Karpas-422 (cell line): Measurements from ENCODE around the gene TBC1D13. TPM values are rescaled to one million over a fixed set of nuclear protein-coding genes. Genes with fewer than 3 reads are reported as not detected.
"Not testable (repeated sequence)": the region's sequence is repeated elsewhere in the genome, so short reads cannot be mapped to it uniquely, and the experiment has no call there.

Experiments
- DNase-seq: peaks from one replicate; pipeline ENCODE4 v3.0.0-alpha.2; 2015
- H2AFZ ChIP-seq: fragments of 200-600 bp; sonication (generic); 2 replicates; pipeline ENCODE4 v1.6.1; 2014; ENCODE audit warnings: antibody characterized with exemption, low read length, mixed read lengths
- H3K27ac ChIP-seq: fragments of 200-600 bp; sonication (generic); 2 replicates; pipeline ENCODE4 v1.5.1; 2014; ENCODE audit warnings: mild to moderate bottlenecking, low read length, moderate library complexity
- H3K27me3 ChIP-seq: fragments of 200-600 bp; sonication (generic); 2 replicates; pipeline ENCODE4 v1.6.1; 2014; ENCODE audit warnings: low read length, mixed read lengths
- H3K36me3 ChIP-seq: fragments of 200-600 bp; sonication (generic); 2 replicates; pipeline ENCODE4 v1.6.1; 2014; ENCODE audit warnings: low read length, mixed read lengths; ENCODE audit not compliant: insufficient read depth
- H3K4me1 ChIP-seq: fragments of 200-600 bp; sonication (generic); 2 replicates; pipeline ENCODE4 v1.6.1; 2014; ENCODE audit warnings: mild to moderate bottlenecking, low read length, mixed read lengths
- H3K4me2 ChIP-seq: fragments of 200-600 bp; sonication (generic); 2 replicates; pipeline ENCODE4 v1.6.1; 2014; ENCODE audit warnings: low read length, low read depth, mild to moderate bottlenecking; ENCODE audit not compliant: poor library complexity, severe bottlenecking
- H3K4me3 ChIP-seq: fragments of 200-600 bp; sonication (generic); 2 replicates; pipeline ENCODE4 v1.5.1; 2014; ENCODE audit warnings: mild to moderate bottlenecking, antibody characterized with exemption, low read length, mixed read lengths
- H3K79me2 ChIP-seq: fragments of 200-600 bp; sonication (generic); 2 replicates; pipeline ENCODE4 v1.6.1; 2014; ENCODE audit warnings: mild to moderate bottlenecking, low read length, mixed read lengths
- H3K9ac ChIP-seq: fragments of 200-600 bp; sonication (generic); 2 replicates; pipeline ENCODE4 v1.6.0; 2014; ENCODE audit warnings: low read length
- H3K9me2 ChIP-seq: fragments of 200-600 bp; sonication (generic), shearing (Covaris generic); replicated peaks from 2 replicates; pipeline ENCODE4 v1.6.0; 2014; ENCODE audit warnings: mild to moderate bottlenecking, low read length, moderate library complexity; ENCODE audit not compliant: insufficient read depth
- H3K9me3 ChIP-seq: fragments of 300-700, 200-600 bp; sonication (generic); 2 replicates; pipeline ENCODE4 v1.6.1; 2014; ENCODE audit warnings: low read length, mixed read lengths
- H4K20me1 ChIP-seq: fragments of 200-600 bp; sonication (generic); 2 replicates; pipeline ENCODE4 v1.6.1; 2014; ENCODE audit warnings: mild to moderate bottlenecking, antibody characterized with exemption, low read length, low read depth; ENCODE audit not compliant: insufficient read depth
- total RNA-seq: library from RNA; depleted of rRNA; stranded (reverse); fragments of >200 nt; shearing (Covaris generic); gene quantifications from 2 replicates; pipeline ENCODE4 v1.2.3, GENCODE V29; 2014; ENCODE audit warnings: low replicate concordance

Gene TBC1D13
- total RNA-seq, 1 experiment from 2014 or later: 6.7 TPM

DNA sequence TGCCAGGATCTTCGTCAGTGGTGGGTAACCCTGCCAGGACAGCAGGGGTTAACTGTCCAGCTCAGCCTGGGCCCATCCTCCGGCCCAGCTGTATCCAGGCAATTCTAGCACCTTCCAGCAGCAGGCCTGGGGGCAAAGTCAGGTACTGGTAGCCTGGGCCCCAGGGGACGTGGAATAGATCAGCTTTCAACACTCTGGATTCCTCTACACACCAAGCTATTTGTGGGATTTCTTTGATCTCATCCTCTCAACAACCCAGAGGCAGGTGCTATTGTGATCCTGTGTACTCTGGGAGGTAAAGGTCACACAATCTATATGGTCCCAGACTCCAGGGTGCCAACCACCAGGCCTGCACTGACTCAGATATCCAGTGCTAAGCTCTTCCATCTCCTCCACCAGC, 51.3 kb downstream of the TBC1D13 start:
- DNase-seq: no peak
- H3K9me2 ChIP-seq: no peaks in the 10 kb centered on the region
- H3K4me3 ChIP-seq: no peak overlapping the region
- H3K4me1 ChIP-seq: no peaks in the 10 kb centered on the region
- H3K4me2 ChIP-seq: no peak overlapping the region
- H3K79me2 ChIP-seq: no peaks in the 10 kb centered on the region
- no peaks in the 10 kb centered on the region for H3K36me3 ChIP-seq
- no peaks in the 10 kb centered on the region for H3K27me3 ChIP-seq
- no peak overlapping the region for H3K9ac ChIP-seq
- H4K20me1 ChIP-seq: no peaks in the 10 kb centered on the region
- H2AFZ ChIP-seq: no peak overlapping the region
- H3K27ac ChIP-seq: no peak overlapping the region
- H3K9me3 ChIP-seq: no peaks in the 10 kb centered on the region

DNA sequence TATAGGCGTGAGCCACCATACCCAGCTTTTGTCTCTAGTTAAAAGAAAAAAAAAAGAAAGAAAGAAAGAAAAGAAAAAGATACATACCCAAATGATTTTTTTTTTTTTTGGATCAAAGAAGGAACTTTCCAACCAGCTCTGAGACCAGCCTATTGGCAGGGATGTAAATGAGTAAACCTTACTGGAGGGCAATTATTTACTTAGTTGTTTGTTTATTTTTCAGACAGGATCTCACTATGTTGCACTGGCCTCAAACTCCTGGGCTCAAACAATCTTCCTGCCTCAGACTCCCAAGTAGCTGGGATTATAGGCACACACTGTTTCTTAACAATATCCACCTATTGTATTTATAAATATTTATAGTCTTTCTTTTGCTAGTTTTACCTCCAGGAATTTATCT, 53.5 kb downstream of the TBC1D13 start:
- no peak for DNase-seq
- Histone ChIP-seq H3K27me3 (no peaks in the 10 kb centered on the region), H3K4me3 (no peak overlapping the region), H3K36me3 (no peaks in the 10 kb centered on the region), H3K9ac (no peak overlapping the region), H2AFZ (no peak overlapping the region), H3K9me3 (no peaks in the 10 kb centered on the region), H3K9me2 (no peaks in the 10 kb centered on the region), H3K4me1 (no peaks in the 10 kb centered on the region), H3K4me2 (no peak overlapping the region), H3K79me2 (0 out of 2 replicates have a peak, but pooled peaks cover 2% of the 10 kb centered on the region), H3K27ac (no peak overlapping the region), H4K20me1 (no peaks in the 10 kb centered on the region)

DNA sequence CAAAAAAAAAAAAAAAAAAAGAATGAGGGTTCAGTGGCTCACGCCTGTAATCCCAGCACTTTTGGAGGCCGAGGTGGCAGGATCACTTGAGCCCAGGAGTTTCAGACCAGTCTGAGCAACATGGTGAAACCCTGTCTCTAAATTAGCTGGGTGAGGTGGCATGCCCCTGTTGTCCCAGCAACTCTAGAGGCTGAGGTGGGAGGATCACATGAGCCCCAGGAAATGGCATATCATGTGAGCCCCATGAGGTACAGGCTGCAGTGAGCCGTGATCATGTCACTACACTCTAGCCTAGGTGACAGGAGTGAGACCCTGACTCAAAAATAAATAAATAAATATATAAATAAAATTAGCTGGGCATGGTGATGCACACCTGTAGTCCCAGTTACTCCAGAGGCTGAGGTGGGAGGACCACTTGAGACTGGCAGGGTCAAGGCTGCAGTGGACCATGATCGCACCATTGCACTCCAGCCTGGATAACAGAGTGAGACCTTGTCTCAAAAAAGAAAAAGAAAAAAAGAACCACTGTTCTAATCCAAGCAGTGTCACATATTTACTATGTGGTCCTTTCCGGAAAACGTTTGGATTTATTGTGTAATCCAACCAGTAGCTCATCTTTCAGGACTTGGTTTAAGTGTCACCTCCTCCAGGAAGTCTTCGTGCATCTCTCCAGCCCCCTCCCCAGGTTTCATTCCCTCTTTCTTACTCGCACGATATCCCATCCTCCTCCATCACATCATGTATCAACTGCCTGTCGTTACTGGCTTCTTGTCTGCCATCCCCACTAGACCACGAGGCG, 54.8 kb downstream of the TBC1D13 start:
- H3K27me3 ChIP-seq: no peaks in the 10 kb centered on the region
- H3K4me2 ChIP-seq: no peak overlapping the region
- no peaks in the 10 kb centered on the region for H3K9me3 ChIP-seq
- no peak overlapping the region for H3K9ac ChIP-seq
- H3K36me3 ChIP-seq: no peaks in the 10 kb centered on the region
- no peak overlapping the region for H3K4me3 ChIP-seq
- H3K79me2 ChIP-seq: peaks cover 7% of the 10 kb centered on the region
- no peaks in the 10 kb centered on the region for H3K9me2 ChIP-seq
- H4K20me1 ChIP-seq: no peaks in the 10 kb centered on the region
- no peak for DNase-seq
- H3K27ac ChIP-seq: no peak overlapping the region
- no peaks in the 10 kb centered on the region for H3K4me1 ChIP-seq
- H2AFZ ChIP-seq: no peak overlapping the region

DNA sequence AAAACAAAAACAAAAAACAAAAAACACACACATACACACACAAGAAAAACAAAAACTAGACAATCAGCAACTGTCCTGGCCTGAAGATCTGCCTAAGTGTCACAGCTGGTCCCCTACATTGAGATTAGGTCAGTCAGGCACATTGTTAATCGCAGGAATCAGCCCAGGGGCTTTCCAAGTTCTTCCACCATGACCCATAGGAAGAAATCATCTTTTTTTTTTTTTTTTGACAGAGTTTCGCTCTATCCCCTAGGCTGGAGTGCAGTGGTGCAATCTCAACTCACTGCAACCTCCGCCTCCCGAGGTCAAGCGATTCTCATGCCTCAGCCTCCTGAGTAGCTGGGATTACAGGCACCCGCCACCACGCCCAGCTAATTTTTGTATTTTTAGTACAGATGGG, 56.1 kb downstream of the TBC1D13 start:
- H2AFZ ChIP-seq, H3K36me3 ChIP-seq, DNase-seq, H3K27me3 ChIP-seq, H3K27ac ChIP-seq, H3K9me3 ChIP-seq, H3K9me2 ChIP-seq, H3K4me2 ChIP-seq, H4K20me1 ChIP-seq, H3K9ac ChIP-seq, H3K4me1 ChIP-seq, H3K4me3 ChIP-seq: not testable (repeated sequence)
- peaks cover 17% of the 10 kb centered on the region for H3K79me2 ChIP-seq

DNA sequence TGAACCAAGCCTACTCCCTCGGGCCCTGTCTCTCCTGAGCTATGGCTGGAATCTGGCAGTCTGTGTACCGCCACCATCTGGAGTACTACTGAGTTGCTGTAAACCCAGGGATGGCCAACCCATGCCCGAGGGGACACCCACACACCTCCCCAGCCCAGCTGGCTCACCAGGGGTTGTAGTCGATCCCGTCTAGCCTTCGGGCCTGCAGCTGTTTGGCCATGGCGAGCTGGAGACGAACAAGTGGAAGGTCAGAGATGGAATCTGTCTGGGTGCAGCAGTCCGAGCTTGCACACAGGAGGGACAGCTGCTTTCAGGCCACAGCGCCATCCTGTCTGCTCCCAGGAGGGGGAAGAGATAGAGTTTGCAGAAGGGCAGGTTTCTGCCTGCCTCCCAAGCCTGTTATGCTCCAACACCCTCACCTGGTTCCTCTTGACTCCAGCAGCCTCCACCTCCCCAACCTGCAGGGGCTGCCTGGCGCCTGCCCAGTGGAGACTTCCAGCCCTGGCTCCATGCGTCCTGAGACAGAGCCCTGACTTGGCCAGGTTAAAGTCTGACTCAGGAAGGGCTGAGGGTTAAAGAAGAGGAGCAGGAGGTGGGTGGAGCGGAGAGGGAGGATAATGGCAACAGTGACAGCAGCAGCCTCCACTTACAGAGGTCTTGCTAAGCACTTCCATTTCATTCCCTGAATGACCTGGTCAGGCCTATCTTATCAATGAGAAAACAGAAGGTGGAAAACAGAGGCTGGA, 58.3 kb downstream of the TBC1D13 start:
- Histone ChIP-seq H3K4me2 (no peak overlapping the region), H3K79me2 (peaks cover 19% of the 10 kb centered on the region), H3K36me3 (no peaks in the 10 kb centered on the region), H2AFZ (no peak overlapping the region), H3K9me2 (no peaks in the 10 kb centered on the region), H3K27ac (no peak overlapping the region), H3K4me1 (no peaks in the 10 kb centered on the region), H4K20me1 (no peaks in the 10 kb centered on the region), H3K27me3 (no peaks in the 10 kb centered on the region), H3K9ac (no peak overlapping the region), H3K4me3 (no peak overlapping the region), H3K9me3 (no peaks in the 10 kb centered on the region; the same call in 1 of the 2 replicates)
- DNase-seq: no peak

DNA sequence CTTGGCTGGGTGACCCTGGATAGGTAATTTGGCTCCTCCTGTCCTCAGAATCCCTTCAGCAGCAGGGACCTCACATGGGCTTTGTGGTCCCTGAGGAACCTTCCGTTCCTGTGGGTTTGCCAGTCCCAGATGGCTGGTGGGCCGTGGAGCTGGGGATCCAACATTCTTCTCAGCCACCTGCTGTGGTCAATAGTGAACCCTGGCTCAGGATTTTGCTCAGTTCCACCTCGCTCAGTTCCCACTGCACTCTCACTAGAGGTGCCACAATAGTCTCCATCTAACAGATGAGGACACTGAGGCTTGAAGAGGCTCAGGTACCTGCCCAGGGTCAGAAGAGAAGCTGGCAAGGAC, 59.6 kb downstream of the TBC1D13 start:
- H3K27ac ChIP-seq: no peak overlapping the region
- H3K9ac ChIP-seq: no peak overlapping the region
- H3K4me3 ChIP-seq: no peak overlapping the region
- peaks cover 19% of the 10 kb centered on the region for H3K79me2 ChIP-seq
- no peaks in the 10 kb centered on the region for H3K4me1 ChIP-seq
- no peaks in the 10 kb centered on the region; the same call in 1 of the 2 replicates for H3K9me3 ChIP-seq
- H2AFZ ChIP-seq: no peak overlapping the region
- H3K27me3 ChIP-seq: no peaks in the 10 kb centered on the region
- no peak for DNase-seq
- H3K9me2 ChIP-seq: no peaks in the 10 kb centered on the region
- H3K36me3 ChIP-seq: no peaks in the 10 kb centered on the region
- H3K4me2 ChIP-seq: no peak overlapping the region
- H4K20me1 ChIP-seq: no peaks in the 10 kb centered on the region

DNA sequence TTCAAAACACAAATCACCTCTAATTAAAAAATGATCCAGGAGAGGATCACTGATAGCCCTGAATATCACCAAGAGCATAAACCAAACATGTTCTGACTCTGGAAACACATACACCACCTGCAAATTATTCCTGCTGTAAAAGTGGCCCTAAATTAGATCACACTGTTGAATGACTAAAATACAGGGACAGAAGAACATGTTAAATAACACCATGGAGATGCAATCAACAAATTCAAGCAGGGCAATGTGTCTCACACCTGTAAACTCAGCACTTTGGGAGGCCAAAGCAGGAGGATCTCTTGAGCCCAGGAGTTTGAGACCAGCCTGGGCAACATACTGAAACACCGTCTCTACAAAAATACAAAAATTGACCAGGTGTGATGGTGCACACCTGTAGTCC, 60.8 kb downstream of the TBC1D13 start:
- Histone ChIP-seq H3K79me2 (peaks cover 19% of the 10 kb centered on the region), H3K4me2 (no peak overlapping the region), H3K27me3 (no peaks in the 10 kb centered on the region), H2AFZ (no peak overlapping the region), H3K4me1 (no peaks in the 10 kb centered on the region), H3K9ac (no peak overlapping the region), H3K36me3 (no peaks in the 10 kb centered on the region), H4K20me1 (no peaks in the 10 kb centered on the region), H3K27ac (no peak overlapping the region), H3K9me2 (no peaks in the 10 kb centered on the region), H3K4me3 (no peak overlapping the region), H3K9me3 (no peaks in the 10 kb centered on the region; the same call in 1 of the 2 replicates)
- DNase-seq: no peak

DNA sequence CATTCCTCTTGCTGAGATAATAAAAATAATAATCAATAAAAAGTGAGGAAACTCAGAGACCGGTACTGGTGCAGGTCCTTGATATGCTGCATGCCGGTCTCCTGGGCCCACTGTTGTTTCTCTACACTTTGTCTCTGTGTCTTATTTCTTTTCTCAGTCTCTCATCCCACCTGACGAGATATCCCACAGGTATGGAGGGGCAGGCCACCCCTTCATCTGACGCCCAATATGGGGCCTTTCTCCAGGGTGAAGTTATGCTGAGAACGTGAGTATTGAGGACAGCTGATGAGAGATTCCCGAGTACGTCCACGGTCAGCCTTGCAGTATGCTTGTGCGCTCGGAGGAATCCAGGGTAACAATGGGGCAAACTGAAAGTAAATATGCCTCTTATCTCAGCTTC, 64.0 kb downstream of the TBC1D13 start:
- not testable (repeated sequence) for H2AFZ ChIP-seq, H3K27ac ChIP-seq, H4K20me1 ChIP-seq, H3K9ac ChIP-seq, DNase-seq, H3K4me1 ChIP-seq, H3K27me3 ChIP-seq, H3K9me2 ChIP-seq, H3K4me3 ChIP-seq, H3K9me3 ChIP-seq, H3K36me3 ChIP-seq, H3K4me2 ChIP-seq
- peaks cover 27% of the 10 kb centered on the region for H3K79me2 ChIP-seq
